RPMI8226 (cell line): ENCODE data around the gene CMIP.

Experiments used
- DNase-seq: peaks from one replicate; pipeline ENCODE4 v3.0.0-alpha.2; 2015

Gene CMIP

DNA sequence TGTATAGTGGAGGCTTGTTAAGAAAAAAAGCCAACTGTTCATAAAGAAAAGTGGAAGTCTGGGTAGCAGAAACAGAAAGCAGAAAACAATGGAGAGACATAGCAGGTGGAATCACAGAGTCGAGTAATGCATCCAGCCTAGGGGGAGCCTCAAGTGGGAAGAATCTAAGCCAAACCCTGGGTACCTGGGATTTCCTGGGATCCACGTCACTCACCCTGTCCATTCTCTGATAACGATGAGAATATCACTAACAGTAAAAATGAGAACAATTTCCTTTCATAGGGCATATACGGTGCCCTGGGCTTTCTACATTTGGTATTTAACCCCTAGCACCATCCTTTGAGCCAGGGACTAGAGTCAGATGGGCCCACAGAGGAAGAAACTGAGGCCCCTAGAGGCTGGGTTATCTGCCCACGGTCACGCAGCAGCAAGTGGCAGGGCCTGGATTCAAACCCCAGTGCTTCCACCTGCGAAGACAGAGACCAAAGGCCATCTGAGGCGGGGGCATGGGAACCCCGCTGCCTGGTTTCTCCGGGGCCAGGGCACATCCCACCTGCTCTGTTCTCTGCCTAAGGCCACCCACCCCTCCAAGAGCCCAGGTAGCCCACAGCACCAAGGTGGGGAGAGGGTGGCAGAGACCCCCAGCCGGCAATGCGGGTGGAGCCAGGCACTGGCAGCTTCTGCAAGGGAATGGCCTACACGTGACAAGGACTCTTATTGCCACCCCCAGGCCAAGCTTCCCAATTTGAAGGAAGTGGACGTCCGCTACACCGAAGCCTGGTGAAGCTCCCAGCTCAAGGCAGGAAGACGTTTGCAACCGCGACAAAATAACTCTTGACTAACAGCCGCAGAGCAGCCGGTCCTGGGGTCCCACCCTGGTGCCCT lies 264.6 kb downstream of the CMIP start:
- DNase-seq, result no peak

DNA sequence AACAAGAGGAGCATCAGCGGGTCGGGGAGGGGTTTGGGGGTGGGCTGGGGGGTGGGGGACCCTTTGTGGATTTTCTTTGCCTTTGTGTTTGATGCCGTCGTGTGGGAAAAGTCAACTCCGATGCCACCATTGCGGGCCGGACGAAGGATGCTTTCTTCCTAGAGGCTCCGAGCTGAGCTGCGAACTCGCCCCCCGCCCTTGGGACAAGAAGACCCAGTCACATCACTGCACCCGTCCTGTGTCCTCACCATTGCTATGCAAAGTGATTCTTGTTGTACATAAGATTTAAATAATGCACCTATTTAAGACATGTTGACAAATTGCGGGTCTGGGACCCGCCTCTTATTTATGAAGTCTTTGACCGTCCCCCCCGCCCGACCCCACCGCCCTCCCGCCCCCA lies 265.4 kb downstream of the CMIP start:
- no peak for DNase-seq

DNA sequence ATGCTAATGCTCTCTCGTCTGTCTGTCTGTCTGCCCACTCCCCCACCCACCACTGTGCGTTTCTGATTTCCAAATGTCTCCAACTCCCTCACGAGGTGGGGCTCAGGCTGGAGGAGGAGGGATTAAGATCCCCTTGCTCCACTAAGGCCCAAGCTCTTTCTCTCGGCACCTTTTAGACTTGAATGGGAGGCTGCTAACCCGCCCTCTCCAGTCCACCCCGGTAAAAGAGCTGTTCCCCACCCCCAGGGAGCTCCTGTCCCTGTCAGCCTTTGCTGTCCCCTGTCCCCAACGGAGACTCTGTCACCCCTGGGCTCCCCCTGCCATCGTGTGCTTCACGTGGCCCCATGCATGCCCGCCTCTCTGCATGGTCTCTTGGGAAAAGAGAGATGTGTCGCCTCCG lies 266.0 kb downstream of the CMIP start:
- DNase-seq, result no peak

DNA sequence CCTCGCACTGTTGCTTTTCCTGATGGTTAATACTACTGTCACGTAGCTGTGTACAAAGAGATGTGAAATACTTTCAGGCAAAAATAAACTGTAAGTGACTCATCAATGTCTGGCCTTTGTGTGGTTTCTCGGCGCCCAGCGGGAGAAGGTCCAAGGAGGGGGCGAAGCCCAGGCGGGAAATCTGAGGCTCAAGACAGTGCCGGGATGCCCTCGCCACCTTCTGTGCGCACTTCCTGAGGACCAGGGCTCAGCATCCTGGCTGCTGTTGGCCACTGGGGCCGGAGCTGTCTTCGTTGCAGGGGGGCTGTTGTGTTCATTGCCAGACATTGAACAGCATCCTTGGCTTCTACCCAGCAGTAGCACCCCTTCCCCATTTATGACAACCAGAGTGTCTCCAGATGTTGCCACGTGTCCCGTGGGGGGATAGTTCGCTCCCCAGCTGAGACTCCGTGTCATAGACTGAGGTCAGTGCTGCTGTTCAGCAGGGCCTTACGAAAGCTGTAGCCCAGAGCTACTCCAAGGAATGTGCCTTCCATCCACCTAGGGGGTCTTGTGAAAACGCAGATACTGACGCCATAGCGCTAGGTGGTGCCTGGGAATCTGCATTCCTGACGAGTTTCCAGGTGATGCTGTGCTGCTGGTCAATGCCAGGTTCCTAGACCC lies 267.2 kb downstream of the CMIP start:
- no peak for DNase-seq

DNA sequence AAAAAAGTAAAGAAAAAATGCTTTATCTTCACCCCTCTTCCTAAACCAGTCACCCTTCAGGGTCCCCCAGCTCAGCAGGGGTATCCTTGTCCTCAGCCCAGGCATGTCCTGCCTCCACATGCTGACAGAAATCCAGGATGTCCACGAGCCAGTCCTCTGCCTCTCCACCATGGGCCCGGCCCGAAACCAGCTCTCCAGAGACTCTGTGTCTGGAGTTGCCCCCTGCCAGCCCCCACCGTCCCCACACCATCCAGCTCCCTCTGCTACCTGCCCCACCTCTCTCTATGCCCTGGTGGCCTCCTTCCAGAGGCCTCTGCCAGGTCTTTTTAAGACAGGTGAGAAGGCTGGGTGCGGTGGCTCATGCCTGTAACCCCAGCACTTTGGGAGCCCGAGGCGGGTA lies 268.1 kb downstream of the CMIP start:
- no peak for DNase-seq

DNA sequence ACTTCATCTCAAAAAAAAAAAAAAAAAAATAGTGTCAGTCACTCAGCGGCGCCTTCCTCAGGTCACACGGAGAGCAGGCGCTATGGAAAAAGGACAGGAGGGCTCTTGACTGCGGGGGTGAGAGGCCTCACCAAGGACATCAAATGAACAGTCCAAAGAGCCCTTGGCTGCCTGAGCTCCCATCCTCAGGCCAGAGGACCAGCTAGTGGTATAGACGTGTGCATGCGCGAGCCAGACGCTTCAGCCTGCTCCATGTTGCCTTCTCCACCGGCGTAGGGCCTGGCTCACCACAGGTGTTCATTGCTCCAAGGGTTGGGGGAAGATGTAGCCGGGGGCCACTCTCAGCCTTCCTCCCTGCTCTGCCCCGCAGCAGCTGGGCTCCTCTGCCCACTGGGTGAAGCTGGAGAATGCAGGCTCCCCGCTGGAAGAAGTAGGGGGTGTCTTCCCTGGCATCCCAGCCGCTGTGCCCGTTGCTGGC lies 268.7 kb downstream of the CMIP start:
- no peak for DNase-seq

DNA sequence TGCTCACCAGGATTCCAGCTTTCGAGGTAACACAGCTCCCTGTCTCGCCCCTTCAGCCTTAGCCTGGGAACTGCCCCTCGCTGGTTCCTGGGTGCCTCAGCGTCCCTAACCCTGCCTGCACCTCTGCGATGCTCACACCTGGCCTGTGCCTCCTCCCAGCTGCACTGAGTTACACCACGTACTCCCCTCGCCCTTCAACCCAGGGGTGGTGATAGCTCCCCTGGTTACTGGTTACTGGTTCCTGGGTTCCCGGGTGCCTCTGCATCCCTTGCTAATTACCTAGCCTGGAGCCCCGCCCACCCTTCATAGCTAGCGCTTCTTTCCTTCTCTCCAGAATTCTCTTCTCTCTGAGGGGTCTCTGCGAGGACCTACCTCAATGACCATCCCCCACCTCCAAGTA lies 269.2 kb downstream of the CMIP start:
- no peak for DNase-seq

DNA sequence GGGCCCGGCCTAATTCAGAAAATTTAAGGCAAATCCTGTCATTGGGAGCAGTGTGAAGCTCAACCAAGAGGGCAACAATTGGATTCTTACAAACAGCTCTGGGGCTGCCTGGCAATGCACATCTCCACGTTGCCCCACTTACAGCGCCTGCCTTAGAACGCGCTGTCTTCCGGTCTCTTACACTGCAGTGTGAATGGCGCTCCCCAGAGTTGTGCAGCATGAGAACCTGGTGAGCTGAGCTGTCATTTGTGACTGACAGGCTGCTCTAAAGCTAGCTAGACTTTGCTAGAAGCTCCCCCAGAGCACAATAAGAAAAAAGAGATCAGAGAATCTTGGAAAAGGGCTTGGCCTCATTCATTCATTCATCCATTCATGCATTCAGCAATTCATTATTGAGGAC lies 270.0 kb downstream of the CMIP start:
- no peak for DNase-seq

DNA sequence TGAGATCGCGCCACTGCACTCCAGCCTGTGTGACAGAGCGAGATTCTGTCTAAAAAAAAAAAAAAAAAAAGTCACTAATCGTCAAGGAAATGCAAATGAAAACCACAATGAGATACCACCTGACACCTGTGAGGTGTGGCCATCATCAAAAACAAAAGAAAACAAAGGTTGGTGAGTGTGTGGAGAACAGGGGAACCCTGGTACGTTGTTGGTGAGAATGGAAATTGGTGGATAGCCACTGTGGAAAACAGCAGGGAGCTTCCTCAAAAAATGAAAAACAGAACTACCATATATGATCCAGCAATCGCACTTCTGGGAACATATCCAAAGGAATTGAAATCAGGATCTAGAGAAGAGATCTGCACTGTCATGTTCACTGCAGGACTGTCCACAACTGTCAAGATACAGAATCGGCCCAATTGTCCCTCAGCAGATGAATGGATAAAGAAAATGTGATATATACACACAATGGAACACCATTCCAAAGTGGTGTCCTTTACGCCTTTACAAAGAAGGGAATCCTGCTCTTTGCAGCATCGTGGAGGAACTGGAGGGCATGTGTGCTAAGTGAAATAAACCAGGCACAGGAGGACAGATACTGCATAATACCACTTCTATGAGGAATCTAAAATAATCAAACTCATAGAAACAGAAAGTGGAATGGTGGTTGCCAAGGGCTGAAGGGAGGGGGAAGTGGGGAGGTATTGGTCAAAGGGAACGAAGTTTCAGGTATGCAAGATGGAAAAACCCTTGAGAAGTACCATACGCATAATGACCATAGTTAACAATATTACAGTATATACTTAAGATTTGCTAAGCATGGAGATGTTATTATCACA lies 271.0 kb downstream of the CMIP start:
- peak; percentile 63 for DNase-seq

DNA sequence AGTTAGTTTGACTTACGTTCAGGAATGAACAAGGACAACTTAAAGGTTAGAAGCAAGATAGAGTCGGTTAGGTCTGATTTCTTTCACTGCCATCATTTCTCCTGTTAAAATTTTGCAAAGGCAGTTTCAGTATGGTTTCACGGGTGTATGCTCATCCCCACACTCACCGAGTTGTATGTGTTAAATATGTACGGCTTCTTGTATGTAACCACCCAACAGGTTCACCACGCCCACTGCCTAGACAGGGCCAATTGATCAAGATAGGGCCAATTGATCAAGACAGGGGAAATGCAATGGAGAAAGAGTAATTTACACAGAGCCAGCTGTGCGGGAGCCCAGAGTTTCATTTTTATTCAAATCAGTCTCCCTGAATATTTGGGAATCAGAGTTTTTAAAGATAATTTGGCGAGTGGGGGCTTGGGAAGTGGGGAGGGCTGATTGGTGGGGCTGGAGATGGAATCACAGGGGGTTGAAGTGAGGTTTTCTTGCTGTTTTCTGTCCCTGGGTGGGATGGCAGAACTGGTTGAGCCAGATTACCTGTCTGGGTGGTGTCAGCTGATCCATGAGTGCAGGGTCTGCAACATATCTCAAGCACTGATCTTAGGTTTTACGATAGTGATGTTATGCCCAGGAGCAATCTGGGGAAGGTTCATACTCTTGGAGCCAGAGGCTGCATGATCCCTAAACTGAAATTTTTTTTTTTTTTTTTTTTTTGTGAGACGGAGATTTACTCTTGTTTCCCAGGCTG lies 272.0 kb downstream of the CMIP start:
- DNase-seq, result no peak

DNA sequence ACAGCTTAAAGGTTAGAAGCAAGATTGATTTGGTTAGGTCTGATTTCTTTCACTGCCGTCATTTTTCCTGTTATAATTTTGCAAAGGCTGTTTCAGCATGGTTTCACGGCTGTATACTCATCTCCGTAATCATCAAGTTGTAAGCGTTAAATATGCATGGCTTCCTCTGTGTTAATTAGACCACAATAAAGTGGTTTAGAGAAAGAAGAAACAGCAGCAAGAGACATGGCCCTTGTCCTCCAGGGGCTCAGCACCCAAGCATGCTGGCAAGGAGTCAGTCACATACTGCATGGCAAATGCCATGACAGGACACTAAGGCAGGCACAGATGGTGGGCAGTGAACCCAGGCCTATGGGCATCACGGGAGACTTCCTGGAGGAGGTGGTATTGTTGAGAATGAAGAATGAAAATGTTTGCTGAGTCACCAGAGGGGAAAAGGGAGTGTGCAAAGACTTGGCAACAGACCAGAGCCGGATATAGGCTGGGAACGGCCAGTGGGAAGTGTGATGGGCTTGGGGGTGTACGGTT lies 273.1 kb downstream of the CMIP start:
- no peak for DNase-seq

DNA sequence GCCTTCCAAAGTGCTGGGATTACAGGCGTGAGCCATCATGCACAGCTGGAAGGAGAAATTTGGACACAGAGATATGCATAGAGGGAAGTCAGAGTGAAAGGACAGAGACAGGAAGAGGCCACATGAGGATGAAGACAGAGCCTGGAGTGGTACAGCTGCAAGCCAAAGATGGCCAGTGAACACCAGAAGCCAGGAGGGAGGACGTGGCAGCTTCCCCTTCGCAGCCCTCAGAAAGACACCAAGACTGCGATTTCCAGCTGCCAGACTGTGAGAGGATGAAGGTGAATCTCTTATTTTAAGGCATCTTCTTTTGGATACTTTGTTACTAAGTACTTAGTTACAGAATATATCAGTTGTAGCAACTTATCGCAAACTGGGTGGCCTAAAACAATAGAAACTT lies 274.0 kb downstream of the CMIP start:
- DNase-seq, result no peak

DNA sequence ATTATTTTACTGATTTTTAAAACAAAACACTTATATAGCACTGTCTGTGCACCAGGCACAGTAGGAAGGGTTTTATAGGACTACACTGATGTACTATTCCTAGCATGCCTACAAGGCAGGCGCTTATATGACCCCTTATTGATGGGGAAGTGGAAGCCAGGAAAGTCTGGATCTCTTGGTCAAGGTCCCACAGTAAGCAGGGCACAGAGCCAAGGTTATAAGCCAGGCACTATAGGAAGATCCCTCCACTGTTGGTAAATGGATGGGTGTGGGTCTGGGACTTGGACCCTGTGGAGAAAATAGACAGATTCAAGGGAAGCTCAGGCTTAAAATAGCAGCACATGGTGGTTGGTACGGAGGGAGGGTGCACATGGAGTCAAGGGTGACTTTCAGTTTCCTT lies 275.4 kb downstream of the CMIP start:
- no peak for DNase-seq

DNA sequence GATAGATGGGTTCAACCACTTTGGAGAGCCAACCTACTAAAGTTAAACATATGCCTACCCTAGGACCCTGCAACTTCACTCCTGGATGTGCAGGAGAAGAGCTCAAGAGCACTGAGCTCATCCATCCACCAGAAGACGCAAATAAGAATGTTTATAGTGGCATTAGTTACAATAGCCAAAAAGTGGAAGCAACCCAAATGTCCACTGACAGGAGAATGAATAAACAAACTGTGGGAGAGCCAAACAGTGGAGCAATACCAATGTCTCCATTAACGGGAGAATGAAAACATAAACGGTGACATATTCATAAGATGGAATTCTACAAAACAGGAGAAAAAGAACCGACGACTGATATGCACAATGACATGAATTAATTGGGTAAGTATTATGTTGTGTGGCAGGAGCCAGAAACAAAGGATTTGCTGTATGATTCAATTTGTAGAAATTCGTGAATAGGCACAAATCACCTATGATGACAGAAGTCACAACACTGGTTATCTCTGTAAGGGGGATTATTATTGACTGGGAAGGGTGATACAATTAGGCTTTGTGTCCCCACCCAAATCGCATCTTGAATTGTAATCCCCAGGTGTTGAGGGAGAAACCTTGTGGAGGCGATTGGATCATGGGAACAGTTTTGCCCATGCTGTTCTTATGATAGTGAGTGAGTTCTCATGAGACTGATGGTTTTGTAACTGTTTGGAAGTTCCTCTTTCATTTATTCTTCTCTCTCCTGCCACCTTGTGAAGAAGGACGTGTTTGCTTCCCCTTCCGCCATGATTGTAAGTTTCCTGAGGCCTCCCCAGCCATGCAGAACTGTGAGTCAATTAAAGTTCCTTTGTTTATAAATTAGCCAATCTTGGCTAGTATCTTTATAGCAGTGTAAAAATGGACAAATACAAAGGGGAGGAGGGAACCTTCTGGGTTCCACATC lies 276.6 kb downstream of the CMIP start:
- no peak for DNase-seq

DNA sequence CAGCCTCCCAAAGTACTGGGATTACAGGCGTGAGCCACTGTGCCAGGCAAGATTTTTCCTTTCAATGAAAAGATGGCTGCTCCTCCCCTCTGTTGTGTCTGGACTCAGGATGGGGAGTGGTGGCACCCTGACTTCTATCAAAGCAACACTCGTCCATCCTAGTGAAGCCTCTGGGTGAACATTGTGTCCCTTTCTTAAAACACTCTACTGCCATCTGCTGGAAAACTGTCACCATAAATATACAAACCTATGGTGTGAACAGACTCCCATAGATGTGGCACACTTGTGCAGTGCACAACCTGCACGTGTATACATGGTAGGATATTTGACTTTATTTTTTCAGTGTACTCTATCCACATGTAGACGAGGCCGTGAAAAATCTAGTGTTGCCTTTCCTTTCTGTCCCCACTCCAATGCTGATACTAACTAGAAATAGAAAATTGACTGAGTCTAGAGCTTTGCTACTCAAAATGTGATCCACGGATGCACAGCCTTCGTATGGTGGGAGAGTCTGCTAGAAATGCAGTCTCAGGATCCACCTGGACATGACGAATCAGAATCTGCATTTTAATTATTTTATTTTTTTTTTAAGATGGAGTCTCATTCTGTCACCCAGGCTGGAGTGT lies 278.6 kb downstream of the CMIP start:
- peak; percentile 78 for DNase-seq

DNA sequence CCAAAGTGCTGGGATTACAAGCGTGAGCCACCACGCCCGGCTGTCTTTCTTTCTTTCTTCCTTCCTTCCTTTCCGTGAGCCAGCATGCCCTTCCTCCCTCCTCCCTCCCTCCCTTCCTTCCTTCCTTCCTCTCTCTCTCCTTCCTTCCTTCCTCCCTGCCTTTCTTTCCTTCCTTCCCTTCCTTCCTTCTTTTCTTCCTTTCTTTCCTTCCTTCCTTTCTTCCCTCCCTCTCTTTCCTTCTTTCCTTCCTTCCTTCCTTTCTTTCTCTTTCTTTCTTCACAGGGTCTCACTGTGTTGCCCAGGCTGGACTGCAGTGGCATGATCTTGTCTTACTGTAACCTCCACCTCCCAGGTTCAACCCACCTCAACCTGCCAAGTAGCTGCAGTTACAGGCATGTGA lies 283.8 kb downstream of the CMIP start:
- no peak for DNase-seq

DNA sequence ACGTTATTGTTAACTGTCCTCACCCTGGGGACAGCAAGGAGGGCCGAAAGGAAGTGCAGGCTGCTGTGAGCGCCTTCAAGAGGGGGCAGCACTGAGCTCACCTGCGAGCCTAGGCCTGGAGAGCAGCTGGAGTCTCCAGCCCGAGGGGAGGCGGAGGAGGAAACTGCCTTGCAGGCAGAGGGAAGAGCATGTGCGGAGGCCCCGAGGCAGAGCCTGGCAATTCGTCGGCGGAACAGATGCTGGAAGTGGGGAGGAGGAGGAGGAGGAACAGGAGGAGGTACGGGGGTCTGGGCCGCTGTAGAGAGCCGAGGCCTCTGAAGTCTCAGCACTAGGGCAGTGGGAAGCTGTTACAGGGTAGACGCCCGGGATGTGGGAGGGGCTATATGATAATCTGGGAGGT lies 284.8 kb downstream of the CMIP start:
- no peak for DNase-seq

DNA sequence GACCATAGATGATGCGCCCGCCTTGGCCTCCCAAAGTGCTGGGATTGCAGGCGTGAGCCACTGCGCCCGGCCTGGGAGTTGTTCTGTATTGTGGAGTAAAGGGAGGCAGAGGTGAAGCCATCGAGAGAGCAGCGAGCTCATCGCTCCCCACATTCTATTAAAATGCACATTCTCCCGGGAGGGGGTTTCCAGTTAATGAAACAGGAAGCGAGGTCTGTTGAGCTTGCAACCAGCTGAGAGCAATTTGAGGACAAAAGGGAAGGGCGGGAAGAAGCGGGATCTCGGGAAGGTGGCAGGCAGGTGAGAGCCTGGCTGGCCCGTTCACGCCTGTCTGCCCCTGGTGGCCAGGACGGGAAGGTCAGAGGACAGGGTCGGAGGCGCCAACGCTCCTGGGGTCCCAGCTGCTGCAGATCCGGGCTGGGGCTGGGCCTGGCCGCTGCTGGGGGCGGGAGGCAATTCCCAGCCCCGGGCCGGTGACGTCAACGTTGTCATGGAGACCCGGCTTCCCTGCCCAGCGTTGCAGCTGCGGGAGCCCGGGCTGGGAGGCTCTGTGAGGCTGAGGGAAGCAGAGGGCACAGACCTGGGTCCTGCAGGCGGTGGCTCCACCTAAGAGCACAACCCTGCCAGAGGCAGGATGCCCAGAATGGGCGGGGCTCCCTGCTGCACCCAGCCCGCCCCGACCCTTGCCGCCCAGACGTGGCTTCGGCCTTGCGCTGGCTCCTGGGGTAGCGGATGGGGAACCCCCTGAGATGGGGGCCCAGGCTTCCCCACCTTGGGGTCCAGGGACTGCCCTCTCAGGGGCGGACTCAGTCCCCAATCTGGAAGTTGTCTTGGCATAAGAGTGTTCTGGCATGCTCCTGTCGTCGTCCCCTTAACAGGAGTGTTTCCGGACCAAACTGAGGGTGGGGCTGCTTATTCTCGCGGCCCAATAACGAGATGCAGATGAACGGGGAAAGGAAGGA lies 285.8 kb downstream of the CMIP start:
- DNase-seq, result peak; percentile 79

DNA sequence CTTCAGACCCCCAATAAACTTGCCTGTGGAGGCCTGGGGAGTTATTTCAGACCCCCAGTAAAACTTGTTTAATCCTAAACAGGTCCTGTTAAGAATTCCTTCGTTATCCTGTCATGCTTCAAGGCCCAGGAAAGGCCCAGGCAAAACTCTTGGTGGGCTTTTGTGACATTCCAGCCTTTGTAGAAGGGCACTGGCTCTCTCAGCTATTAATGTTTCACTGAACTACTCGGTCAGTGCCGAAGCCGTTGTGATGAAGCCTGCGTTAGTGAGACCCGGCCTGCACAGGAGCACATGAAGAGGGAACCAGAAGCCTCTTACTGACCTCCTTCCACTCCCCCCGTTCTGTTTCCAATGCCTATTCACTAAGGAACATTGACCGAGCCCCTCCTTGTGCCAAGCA lies 287.0 kb downstream of the CMIP start:
- no peak for DNase-seq

DNA sequence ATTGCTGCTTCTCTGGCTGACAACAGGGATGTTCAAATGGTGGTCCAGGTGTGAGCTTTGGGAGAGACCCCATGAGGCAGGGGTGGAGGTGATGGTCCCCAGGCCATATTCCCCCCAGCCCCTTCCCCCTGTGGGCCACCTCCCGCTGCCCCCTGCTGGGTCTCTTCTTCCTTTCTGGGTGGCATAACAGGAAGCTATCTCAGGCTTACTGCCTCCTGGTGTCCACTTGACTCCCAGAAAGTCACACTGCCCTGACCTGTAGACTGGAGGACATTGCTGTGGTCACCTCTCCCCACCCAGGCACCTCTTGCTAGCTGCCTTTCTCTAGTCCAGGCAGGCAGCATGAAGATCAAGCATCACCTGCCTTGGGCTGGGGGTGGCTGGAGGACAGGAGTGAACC lies 288.1 kb downstream of the CMIP start:
- DNase-seq, result no peak
